ENCODE measurements around the gene TEX35. TPM values are rescaled to one million over a fixed set of nuclear protein-coding genes. Genes with fewer than 3 reads are reported as not detected.

The TEX35 gene
- total RNA-seq, 4 donors from 2014 or later: 0.60 to 1.0 (median 1.0) TPM; not detected in 1

DNA sequence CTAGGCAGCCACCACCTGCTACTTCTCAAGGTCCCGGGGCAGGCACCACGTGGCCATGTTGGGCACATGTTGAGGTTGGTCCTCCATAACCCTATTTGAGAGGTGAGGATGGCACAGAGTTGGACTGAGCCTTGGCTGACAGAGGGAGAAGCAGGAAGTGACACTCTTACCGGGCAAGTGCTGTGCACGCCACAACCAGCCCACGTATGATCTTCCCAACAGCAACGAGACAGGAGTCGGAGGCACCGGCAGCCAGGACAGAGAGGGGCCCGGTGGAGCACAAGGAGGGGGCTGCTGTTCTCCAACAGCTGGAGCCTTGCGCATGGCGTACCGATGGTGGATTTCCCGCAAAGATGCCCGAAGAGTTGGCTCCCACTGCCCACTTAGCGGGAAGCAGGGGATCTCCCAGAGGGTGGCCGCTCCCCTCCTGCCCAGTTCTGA is 19.6 kb upstream of the TEX35 start:
- no peaks in the 10 kb centered on the region for H3K4me1 ChIP-seq
- H3K27me3 ChIP-seq: no peaks in the 10 kb centered on the region
- no peaks in the 10 kb centered on the region for H3K36me3 ChIP-seq
- WGBS: 87% methylated on average over 7 of the region's 16 CpGs
- no peak overlapping the region for H3K27ac ChIP-seq
- DNase-seq (ENCODE audit: low spot score in 2 of 2): no peak
- H3K9me3 ChIP-seq: no peaks in the 10 kb centered on the region
- TF ChIP-seq POLR2AphosphoS5 (IDR thresholded peaks at IDR 0.05) (no peak), POLR2A (IDR thresholded peaks at IDR 0.05) (no peak), EP300 (IDR thresholded peaks at IDR 0.05) (no peak), CTCF (IDR thresholded peaks at IDR 0.05) (no peak)
- no peak overlapping the region for H3K4me3 ChIP-seq

DNA sequence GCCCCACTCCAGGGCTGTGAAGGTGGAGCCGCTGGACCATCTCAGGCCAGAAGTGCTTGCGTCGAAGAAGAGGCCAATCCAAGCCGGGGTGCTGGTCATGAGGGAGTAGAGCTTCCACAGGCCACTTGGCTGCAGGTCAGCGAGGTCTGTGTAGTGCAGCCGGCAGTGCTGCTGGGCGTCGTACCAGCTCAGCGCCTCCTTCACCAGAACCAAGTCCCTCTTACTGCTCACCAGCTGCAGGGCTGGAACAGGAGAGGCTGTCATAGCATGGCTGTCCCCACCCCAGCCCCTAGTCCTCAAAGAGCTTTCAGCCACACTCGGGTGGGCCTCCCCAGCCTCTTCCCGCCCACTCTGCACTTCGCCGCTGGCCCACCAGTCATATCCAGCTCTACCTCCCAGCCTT is 18.3 kb upstream of the TEX35 start:
- H3K4me1 ChIP-seq: no peaks in the 10 kb centered on the region
- H3K27ac ChIP-seq: no peak overlapping the region
- no peak overlapping the region for H3K4me3 ChIP-seq
- no peaks in the 10 kb centered on the region for H3K9me3 ChIP-seq
- 96% methylated on average over 5 of the region's 13 CpGs for WGBS
- no peak for TF ChIP-seq EP300 (IDR thresholded peaks at IDR 0.05)
- TF ChIP-seq POLR2AphosphoS5 (IDR thresholded peaks at IDR 0.05): no peak
- no peak for TF ChIP-seq CTCF (IDR thresholded peaks at IDR 0.05)
- no peak for TF ChIP-seq POLR2A (IDR thresholded peaks at IDR 0.05)
- no peaks in the 10 kb centered on the region for H3K27me3 ChIP-seq
- no peaks in the 10 kb centered on the region for H3K36me3 ChIP-seq
- DNase-seq (ENCODE audit: low spot score in 2 of 2): no peak

DNA sequence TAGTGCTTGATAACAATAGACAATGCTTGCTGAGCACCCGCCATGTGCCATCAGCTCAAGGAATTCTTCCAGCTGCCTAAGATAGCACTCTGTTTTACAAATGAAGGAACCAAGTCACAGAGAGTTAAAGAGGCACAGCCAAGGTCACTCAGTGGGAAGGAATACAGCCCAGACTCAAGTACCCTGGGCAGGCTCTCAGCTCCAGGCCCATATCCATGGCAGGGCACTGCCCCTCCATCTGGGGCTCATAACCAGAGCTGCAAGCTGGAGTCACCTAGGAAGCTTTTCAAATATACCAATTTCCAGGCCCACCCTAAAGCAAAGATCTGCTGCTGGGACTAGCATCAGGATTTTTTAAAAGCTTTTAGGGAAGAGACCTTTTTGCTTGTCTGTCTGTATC is 17.8 kb upstream of the TEX35 start:
- no peak overlapping the region for H3K27ac ChIP-seq
- no peaks in the 10 kb centered on the region for H3K27me3 ChIP-seq
- DNase-seq (ENCODE audit: low spot score in 2 of 2): no peak
- no peaks in the 10 kb centered on the region for H3K9me3 ChIP-seq
- no peak for TF ChIP-seq CTCF (IDR thresholded peaks at IDR 0.05)
- no peak for TF ChIP-seq EP300 (IDR thresholded peaks at IDR 0.05)
- TF ChIP-seq POLR2A (IDR thresholded peaks at IDR 0.05): no peak
- no peak for TF ChIP-seq POLR2AphosphoS5 (IDR thresholded peaks at IDR 0.05)
- no peaks in the 10 kb centered on the region for H3K4me1 ChIP-seq
- no peak overlapping the region for H3K4me3 ChIP-seq
- WGBS: 100% methylated on average over 1 of the region's 1 CpG
- H3K36me3 ChIP-seq: no peaks in the 10 kb centered on the region

DNA sequence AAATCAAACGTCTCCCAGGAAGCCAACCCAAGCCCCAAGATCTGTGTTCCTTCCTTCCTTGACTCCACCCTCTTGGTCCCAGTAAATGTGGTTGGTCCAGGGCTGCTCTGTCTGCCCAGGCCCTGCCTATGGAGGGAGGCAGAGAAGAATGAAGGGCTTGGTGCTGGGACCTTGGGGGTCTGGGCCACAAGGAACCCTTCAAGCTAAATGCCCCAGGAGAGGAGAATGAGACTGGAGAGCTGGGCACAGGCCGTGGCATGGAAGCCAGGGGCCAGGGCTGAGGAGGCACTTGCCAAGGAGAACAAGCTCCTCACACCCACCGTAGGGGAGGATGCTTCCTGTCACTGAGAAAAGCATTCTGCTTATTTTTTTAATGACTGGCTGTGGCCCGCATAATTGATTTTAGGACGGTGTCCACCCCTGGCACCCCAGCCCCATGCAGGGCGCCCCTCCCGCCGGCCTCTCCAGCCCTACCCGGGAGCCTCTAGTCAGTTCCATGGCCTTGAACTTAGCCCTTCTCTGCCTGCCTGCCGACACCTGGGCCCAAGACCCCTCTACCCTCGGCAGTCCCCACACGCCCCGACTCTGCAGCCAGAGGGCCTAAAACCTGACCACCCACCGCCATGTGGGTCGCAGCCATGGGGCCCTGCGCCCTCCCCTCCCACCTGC is 17.0 kb upstream of the TEX35 start:
- 86% methylated on average over 16 of the region's 16 CpGs for WGBS

More for the DNA sequence above, 17.0 kb upstream of the TEX35 start:
- no peak for TF ChIP-seq EP300 (IDR thresholded peaks at IDR 0.05)
- no peak for TF ChIP-seq POLR2A (IDR thresholded peaks at IDR 0.05)
- TF ChIP-seq POLR2AphosphoS5 (IDR thresholded peaks at IDR 0.05): no peak
- TF ChIP-seq CTCF (IDR thresholded peaks at IDR 0.05): no peak
- H3K4me1 ChIP-seq: no peaks in the 10 kb centered on the region
- no peaks in the 10 kb centered on the region for H3K27me3 ChIP-seq
- no peak for DNase-seq (ENCODE audit: low spot score in 2 of 2)
- H3K9me3 ChIP-seq: no peaks in the 10 kb centered on the region
- H3K4me3 ChIP-seq: no peak overlapping the region
- H3K36me3 ChIP-seq: no peaks in the 10 kb centered on the region
- no peak overlapping the region for H3K27ac ChIP-seq

Data from suprapubic skin (tissue), 4 donors.